Astrocyte (in vitro differentiated cells and primary cell): ENCODE data around the gene LRRTM4.

Experiments
- CTCF ChIP-seq: IDR thresholded peaks from 2 replicates; pipeline ENCODE4 v1.5.1; 2011; ENCODE audit warnings: low read depth, mild to moderate bottlenecking, inconsistent platforms, low read length, moderate library complexity; ENCODE audit not compliant: insufficient read depth
- EZH2 ChIP-seq: IDR thresholded peaks from 2 replicates; pipeline ENCODE4 v1.6.1; 2012; ENCODE audit warnings: mild to moderate bottlenecking, low read length, inconsistent platforms; ENCODE audit not compliant: insufficient read depth

DNA sequence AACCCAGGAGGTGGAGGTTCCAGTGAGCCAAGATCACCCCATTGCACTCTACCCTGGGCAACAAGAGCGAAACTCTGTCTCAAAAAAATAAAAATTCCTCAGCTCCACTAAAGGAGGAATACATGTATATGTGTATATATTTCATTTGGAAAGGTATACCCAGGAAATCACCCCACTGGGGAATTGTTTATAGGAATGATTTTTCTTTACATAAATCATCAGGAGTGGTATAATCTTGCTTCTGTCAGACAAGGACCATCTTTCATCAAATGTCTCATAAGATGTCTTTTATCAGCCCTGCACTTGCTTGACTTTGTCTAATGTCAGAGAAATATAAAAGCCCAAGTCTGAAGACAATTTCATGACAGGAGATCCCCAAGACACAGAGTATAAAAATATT is 709.1 kb downstream of the LRRTM4 start:
- TF ChIP-seq CTCF (no peak), EZH2 (no peak)
